GM19397 (cell line): ENCODE results near the gene SPANXN2.
"Not testable (repeated sequence)": the region's sequence is repeated elsewhere in the genome, so short reads cannot be mapped to it uniquely, and the experiment has no call there.

Experiments
- ATAC-seq: cut with Tn5 transposase; IDR thresholded peaks from one replicate; pipeline ENCODE4 v1.9.1; 2021; ENCODE audit warnings: mild to moderate bottlenecking, moderate library complexity; ENCODE audit not compliant: unreplicated experiment

The SPANXN2 gene

DNA sequence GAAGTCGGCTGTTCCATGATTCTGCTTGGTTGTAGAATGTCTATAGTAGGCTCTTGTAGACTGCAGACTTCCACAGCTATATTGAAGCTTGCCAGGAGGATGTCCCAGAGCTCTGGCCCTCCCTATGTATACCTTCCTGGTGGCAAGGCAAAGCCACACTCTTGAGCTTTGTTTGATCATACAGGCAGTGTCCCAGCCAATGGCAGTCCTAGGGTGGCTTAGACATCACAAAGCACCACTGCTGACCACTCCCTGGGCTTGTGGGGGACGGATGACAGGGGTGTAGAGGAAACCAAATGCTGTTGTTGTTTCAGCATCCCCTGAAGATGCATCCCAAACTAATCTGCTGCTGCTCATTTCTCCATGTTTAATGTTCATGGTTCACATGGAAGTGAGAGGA lies at the start of gene SPANXN2:
TSS of gene SPANXN2 (minus strand) at position 101 of the 400 bp plus-strand sequence. CDS start at position 17, 84 bp downstream.
- not testable (repeated sequence) for ATAC-seq

GRCh38 chrX:143768976-143769375 lies 48.4 kb upstream of the SPANXN2 start:
- no peak for ATAC-seq

DNA sequence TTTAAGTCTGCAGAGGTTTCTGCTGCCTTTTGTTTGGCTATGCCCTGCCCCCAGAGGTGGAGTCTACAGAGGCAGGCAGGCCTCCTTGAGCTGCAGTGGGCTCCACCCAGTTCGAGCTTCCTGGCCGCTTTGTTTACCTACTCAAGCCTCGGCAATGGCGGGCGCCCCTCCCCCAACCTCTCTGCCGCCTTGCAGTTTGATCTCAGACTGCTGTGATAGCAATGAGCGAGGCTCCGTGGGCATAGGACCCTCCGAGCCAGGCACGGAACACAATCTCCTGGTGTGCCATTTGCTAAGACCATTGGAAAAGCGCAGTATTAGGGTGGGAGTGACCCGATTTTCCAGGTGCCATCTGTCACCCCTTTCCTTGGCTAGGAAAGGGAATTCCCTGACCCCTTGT lies 47.2 kb upstream of the SPANXN2 start:
- not testable (repeated sequence) for ATAC-seq

DNA sequence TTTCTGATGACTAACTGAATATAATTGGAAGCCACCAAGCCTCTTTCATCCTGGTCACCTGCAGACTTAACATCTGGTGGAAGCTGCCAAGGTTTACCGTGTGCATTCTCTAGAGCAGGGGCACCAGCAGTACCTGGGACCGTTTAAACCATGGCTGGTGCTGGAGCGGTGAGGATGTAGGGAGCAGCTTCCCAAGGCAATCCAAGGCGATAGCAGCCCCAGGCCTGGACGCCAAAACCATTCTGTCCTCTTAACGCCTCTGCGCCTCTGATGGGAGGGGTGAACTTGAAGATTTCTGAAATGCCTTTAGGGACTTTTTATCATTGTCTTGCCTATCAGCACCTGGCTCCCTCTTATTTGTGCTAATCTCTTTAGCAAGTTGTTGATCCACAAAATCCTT lies 37.3 kb upstream of the SPANXN2 start:
- no peak for ATAC-seq

- ATAC-seq = no peak
Measured at GRCh38 chrX:143757375-143757774, 36.8 kb upstream of the SPANXN2 start.

- no peak for ATAC-seq
Measured at GRCh38 chrX:143754183-143754582, 33.6 kb upstream of the SPANXN2 start.

DNA sequence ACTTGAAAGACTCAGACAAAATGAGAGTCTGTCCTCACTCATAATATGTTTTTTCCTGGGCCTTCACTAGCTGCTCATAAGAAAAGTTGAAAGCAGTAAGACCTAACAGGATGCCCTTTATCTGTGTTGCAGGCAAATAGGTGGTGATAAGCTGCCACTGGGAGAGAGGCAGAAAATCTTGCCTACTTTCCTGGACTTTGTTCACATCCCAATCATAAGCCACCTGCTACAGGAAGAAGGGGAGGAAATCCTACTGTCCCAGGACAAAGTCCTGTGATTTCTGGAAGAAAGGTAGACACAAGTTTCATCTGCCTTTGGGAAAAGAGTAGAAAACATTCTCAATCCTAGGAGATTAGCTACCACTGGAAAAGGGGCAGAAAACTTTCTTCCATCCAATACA lies 13.3 kb upstream of the SPANXN2 start:
- no peak for ATAC-seq

DNA sequence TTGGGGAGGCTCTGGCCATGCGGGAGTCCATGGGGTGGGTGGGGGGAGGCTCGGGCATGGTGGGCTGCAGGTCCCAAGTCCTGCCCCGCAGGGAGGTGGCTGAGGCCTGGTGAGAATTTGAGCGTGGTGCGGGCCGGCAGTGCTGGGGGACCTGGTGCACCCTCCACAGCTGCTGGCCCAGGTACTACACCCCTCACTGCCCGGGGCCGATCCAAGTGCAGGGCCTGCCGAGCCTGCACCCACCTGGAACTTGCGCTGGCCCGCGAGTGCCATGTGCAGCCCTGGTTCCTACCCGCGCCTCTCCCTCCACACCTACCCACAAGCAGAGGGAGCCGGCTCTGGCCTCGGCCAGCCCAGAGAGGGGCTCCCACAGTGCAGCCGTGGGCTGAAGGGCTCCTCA lies 5.7 kb upstream of the SPANXN2 start:
- no peak for ATAC-seq

DNA sequence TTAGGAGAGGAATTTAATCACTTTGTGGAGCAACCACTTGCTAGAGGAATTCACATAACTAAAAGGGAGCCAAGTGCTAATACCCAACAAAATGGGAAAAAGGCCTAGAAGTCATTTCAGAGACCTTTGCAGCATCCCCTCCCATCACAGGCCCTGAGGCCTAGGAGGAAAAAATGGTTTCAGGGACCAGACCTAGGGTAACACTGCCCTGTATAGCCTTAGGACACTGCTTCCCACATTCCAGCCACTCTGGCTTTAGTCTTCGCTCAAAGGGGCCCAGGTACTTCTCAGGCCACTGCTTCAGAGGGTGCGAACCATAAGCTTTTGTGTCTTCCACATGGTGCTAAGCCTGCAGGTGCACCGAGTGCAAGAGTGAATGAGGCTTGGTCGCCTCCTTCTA lies 19.1 kb downstream of the SPANXN2 start:
- ATAC-seq = no peak

GRCh38 chrX:143694885-143695284 lies 25.7 kb downstream of the SPANXN2 start:
- ATAC-seq = no peak

DNA sequence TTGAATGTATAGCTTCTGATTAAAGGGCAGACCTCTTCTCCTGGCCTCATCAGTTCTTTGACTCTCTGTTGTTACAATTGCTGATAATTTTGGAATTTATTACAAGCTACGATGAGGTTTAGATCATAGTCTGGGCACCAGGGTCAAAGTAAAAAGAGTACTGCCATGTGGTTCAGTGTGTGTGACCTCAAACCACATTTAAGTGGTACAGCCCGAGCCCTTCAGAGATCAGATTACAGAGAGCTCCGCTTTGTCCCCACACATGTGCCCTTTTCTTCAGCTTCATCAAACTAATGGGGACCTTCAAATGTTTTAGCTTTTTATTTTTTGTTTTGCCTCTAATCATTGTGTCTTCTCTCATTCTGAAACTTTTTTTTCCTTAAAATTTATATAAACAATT lies 37.1 kb downstream of the SPANXN2 start:
- no peak for ATAC-seq

DNA sequence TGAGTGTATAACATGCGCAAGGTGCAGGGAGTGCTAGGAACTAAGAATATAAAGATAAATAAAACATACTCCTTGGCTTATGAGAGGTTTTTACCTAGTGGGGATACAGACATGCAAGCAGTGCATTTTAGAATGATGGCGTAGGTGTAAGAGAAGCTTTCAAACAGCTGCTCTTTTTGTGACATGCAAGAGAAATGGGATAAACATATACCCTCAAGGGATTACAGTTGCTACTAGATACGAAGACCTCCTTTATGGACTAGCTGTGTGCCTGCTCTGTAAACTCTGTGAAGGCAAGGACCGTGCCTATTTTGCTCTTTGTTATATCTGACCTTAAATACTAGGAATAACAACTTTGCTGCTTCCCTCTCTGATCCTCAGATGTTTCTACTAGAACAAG lies 45.6 kb downstream of the SPANXN2 start:
- no peak for ATAC-seq

DNA sequence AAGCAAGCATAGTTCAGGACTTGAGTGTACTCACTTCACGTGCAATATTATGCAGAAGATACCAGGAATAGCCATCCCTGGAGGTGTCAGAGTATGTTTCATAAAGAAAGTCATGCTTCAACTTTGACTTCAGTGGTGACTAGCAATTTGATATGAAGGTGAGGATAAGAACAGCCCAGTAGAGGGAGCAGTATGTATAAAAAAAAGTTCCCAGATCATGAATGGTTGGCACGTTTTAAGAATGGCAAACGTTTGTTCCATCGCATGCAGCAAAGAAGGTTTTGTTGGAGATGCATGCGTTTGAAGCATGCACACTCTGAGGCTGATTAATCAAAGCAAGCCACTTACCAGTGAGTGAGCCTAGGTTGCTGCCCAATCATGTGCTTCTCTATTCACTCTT lies 51.2 kb downstream of the SPANXN2 start:
- ATAC-seq = no peak

DNA sequence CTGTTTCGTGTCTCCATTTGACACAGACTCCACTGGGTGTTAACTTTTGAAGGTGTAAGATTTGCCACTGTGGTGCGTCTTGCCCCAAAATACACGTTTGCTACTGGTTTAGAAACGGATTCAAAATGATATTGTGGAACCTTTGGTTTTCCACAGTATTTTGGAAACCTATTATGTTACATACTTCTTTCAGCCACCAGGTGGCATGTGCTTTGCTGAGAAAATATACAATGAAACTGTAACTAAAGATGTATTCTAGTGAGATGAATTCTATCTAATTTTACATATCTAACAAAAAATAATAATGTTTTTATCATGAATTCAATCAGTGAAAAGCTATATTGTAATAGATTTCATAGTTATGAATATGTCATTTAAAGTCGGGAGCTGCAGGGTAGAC lies 56.2 kb downstream of the SPANXN2 start:
- no peak for ATAC-seq

- no peak for ATAC-seq
Measured at GRCh38 chrX:143663755-143664154, 56.8 kb downstream of the SPANXN2 start.
